DLD1 (cell line): ENCODE measurements around the gene MMD.

ENCODE experiments used
- in situ Hi-C: cut with HindIII; loops from 2 replicates; pipeline ENCODE4 v1.10.0; 2017; ENCODE audit warnings: low sequenced_read_pairs

The MMD gene

DNA sequence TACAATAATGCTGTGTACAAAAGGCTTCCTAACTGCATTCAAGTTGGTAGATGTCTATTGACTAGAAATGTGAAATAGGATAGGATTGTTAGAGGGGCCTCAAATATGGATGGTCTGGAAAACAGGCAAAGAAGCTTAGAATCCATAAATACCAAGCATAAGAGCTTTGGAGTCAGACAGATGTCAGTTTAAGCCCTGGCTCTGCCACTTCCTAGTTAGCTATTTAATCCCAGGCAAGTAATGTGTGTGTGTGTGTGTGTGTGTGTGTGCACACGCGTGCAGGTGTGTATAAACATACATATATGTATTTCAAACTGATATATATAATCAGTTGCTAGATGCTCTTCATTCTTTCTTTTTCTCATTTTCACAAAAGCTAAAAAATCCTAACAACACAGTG, 66.7 kb downstream of the MMD start:
- in situ Hi-C loops, result loop anchor here (5.0 to 25.0 kb wide), 2 partner anchors 93 to 157 kb away; partner anchors contain the start of genes HLF and SMIM36

DNA sequence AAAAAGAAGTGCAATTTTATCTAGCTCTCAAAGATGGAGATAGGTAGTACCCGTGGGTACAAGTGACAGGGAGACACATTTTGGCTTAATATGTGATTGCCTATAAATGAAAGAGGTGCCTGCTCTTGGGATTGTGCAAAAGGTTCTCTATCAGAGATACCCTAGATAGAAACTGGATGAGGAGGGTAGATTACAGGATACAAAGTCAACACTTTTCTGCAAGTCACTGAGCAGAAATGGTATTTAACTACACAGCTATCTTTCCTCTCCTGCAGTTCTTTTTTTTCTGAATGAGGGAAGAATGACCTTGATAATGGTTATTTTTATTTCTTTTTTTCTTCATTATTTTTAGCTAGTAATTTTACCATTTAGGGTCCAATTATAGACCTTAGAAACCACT, 67.6 kb downstream of the MMD start:
- in situ Hi-C loops, result loop anchor here (25.0 kb wide), 1 partner anchor 92 kb away; the partner anchor contains the start of gene HLF

DNA sequence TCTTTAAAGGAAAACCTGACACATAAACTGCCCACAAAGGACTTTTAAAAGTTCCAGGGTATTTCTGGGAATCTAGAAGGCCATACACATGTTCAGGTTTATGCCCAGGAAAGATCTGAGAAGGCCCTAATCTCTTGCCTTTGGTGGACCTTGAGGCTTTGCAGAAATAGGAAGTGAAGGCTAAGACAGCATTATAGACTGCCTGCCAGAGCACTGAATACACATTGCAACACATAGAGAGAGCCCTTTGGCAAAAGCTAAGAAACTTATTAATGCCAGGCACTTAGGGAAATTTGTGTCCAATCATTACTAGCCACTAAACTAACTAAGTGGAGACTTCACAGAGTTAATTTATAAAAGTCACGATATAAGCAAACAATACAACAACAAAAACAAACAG, 70.4 kb downstream of the MMD start:
- in situ Hi-C loops, result loop anchor here (25.0 kb wide), 1 partner anchor 89 kb away; the partner anchor contains the start of gene HLF

DNA sequence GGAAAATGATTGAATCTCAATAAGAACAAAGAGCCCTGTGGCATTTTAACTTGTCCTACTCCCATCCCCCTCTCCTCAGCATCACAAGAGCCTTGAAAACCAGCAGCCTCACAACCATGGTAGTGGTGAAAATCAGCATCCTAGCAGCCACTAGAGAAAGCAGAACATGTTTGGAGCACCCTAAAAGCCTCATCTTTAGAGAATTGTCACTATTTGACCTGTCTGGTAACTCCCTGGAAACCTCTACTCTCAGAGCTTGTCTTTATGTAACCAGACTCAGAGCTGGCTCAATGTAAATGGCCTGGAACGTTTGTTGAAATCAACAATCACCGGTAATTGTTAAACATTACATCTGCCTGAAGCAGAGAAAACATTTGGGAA, 70.8 kb downstream of the MMD start:
- in situ Hi-C loops, result loop anchor here (25.0 kb wide), 1 partner anchor 89 kb away; the partner anchor contains the start of gene HLF

GRCh38 chr17:55348749-55349354, 72.8 kb downstream of the MMD start:
- in situ Hi-C loops, result no loop called here

DNA sequence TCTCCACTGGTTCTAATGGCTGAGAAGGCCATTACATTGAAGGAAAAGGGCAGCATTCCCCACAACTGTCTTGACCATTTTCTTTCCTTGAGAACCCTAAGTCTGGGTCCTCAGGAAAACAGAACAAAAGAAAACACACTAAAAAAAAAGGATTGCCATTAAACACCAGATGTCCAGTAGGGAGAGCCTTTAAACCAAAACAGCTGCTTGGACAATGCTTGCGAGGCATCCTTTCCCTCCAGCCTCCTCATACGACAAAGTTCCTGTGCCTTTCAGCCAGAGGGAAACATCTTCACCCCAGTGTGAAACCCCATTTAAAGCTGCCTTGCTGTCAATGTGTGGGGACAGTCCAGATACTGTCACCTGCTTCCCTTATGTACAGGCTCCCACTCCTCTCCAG, 74.3 kb downstream of the MMD start:
- in situ Hi-C loops, result no loop called here

DNA sequence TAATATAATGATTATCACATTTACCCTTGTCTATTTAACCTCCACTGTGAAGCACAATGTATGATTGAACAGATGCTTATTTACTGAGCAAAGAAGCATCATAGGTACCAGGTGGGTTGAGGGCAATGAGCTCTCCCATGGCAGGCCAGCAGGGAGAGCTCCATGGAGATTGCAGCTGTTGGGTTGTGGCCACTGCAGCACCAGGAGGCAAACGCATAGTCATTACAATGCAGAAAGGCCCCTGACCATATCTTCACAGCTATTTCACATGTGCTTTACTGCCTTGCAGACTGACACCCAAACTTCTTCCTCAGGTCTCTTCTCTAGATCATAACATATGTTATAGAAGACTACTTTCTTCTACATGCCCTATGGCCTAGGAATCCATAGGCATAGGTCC, 75.0 kb downstream of the MMD start:
- in situ Hi-C loops, result no loop called here

- in situ Hi-C loops, result no loop called here
Measured at GRCh38 chr17:55345132-55345531, 76.5 kb downstream of the MMD start.

GRCh38 chr17:55344514-55344997, 77.1 kb downstream of the MMD start:
- in situ Hi-C loops, result no loop called here

DNA sequence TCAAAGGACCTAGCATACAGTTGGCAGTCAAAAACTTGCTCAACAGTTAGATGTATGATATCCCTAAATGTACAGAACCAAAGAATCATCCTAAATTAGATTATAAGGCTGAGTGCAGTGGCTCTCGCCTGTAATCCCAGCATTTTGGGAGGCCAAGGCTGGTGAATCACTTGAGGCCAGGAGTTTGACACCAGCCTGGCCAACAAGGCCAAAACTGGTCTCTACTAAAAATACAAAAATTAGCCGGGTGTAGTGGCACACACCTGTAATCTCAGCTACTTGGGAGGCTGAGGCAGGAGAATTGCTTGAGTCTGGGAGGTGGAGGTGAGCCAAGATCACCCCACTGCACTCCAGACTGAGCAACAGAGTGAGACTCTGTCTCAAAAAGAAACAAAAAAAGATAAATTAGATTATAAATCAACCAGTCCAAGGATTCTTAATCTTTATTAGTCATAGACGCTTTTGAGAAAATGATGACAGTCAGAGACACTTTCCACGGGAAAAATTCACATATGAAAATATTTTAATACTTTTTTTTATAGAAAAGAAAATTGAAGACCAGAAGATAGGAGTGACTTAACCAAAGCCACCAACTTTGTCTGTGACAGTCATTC, 77.6 kb downstream of the MMD start:
- in situ Hi-C loops, result no loop called here

DNA sequence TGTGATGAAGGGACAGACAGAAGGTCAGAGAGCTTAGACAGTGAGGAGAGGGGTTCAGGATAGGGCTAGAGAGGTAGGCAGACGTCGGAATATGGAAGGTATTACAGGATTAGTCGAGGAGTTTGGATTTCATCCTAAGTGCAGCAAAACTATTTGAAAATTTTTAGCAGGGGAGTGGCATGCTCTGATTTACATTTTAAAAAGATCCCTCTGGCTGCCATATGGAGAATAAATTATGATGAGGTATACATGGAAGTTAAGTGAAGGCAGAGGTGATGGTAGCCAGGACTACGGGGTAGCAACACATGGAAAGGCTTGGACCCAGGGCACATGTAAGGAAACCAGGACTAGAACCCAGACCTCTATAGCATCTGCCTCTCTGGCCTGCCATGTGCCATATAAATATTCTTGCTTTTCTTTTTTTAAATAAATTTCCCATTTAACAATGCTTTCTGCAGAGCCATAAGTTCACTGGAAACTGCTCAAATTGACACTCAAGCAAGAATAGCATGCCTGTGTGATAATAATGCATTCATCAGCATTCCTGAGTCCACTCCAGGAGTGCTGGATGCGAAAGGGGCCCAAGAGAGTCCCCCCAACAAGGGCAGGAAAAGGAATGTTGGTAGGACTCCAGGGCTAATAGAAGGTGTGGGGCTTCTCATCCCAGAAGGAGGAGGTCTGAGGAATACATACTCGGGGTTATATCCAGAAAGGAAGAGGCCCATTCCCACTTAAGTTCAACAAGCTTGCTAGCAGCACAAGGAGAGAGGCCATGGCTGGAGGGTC, 78.6 kb downstream of the MMD start:
- in situ Hi-C loops, result no loop called here
